Panc1 (cell line): ENCODE measurements around the gene SLC3A2.
"Not testable (repeated sequence)": the region's sequence is repeated elsewhere in the genome, so short reads cannot be mapped to it uniquely, and the experiment has no call there.

Source experiments
- POLR2AphosphoS5 ChIP-seq: IDR thresholded peaks from 2 replicates; pipeline ENCODE4 v1.6.1; 2012; ENCODE audit warnings: mild to moderate bottlenecking, low read depth, low read length, moderate library complexity
- TCF7L2 ChIP-seq: IDR thresholded peaks from 2 replicates; pipeline ENCODE4 v1.6.1; 2011; ENCODE audit warnings: mild to moderate bottlenecking, low read depth, low read length, inconsistent platforms
- TF ChIP-seq, protein P1 (sequence below): fragments of 450-650 bp; IDR thresholded peaks from 2 replicates; pipeline ENCODE4 v1.5.1; 2017; ENCODE audit warnings: mild to moderate bottlenecking

DNA sequence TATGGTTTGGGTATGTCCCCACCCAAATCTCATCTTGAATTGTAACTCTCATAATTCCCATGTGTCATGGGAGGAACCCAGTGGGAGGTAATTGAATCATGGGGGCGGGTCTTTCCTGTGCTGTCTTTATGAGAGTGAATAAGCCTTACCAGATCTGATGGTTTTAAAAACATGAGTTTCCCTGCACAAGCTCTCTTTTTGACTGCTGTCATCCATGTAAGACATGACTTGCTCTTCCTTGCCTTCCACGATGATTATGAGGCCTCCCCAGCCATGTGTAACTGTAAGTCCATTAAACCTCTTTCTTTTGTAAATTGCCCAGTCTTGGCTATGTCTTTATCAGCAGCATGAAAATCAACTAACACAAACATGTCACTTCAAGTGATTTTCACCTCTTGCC, 56.8 kb downstream of the SLC3A2 start:
- TF ChIP-seq, protein P1, sequence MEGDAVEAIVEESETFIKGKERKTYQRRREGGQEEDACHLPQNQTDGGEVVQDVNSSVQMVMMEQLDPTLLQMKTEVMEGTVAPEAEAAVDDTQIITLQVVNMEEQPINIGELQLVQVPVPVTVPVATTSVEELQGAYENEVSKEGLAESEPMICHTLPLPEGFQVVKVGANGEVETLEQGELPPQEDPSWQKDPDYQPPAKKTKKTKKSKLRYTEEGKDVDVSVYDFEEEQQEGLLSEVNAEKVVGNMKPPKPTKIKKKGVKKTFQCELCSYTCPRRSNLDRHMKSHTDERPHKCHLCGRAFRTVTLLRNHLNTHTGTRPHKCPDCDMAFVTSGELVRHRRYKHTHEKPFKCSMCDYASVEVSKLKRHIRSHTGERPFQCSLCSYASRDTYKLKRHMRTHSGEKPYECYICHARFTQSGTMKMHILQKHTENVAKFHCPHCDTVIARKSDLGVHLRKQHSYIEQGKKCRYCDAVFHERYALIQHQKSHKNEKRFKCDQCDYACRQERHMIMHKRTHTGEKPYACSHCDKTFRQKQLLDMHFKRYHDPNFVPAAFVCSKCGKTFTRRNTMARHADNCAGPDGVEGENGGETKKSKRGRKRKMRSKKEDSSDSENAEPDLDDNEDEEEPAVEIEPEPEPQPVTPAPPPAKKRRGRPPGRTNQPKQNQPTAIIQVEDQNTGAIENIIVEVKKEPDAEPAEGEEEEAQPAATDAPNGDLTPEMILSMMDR, result not testable (repeated sequence)
- not testable (repeated sequence) for TF ChIP-seq TCF7L2, POLR2AphosphoS5
